C4-2B (cell line): ENCODE results near the gene PCED1B.

Experiments
- H3K27ac ChIP-seq: fragments of 450-650 bp; 2 replicates; pipeline ENCODE4 v1.5.1; 2017
- CTCF ChIP-seq: fragments of 450-650 bp; conservative IDR thresholded peaks from 2 replicates; pipeline ENCODE4 v1.5.1; 2017; ENCODE audit warnings: mild to moderate bottlenecking
- ZFX ChIP-seq: fragments of 450-650 bp; IDR thresholded peaks from 2 replicates; pipeline ENCODE4 v1.6.1; 2017

PCED1B gene

GRCh38 chr12:47280543-47281300, 201.3 kb downstream of the PCED1B start:
- TF ChIP-seq ZFX (no peak), CTCF (no peak)

GRCh38 chr12:47281667-47282171, 202.3 kb downstream of the PCED1B start:
- H3K27ac ChIP-seq: no peak overlapping the region
- TF ChIP-seq ZFX (no peak), CTCF (no peak)

More at GRCh38 chr12:47280543-47281300, 201.3 kb downstream of the PCED1B start:
- H3K27ac ChIP-seq: no peak overlapping the region

- H3K27ac ChIP-seq: no peak overlapping the region
- TF ChIP-seq ZFX (no peak), CTCF (no peak)
Observed at GRCh38 chr12:47282206-47282605, 202.8 kb downstream of the PCED1B start.
